ENCODE measurements around the gene NOSTRIN.

- TF ChIP-seq CTCF (IDR thresholded peaks at IDR 0.05) (no peak), POLR2A (IDR thresholded peaks at IDR 0.05) (no peak), EP300 (IDR thresholded peaks at IDR 0.05) (no peak)
Measured at GRCh38 chr2:168787098-168787781, 15.2 kb upstream of the NOSTRIN start.

All from ovary (tissue), 3 donors.